Thymus (tissue), 11 donors: ENCODE results near the gene SERPINA1. TPM values are rescaled to one million over a fixed set of nuclear protein-coding genes. Genes with fewer than 3 reads are reported as not detected.
"Not testable (repeated sequence)": the region's sequence is repeated elsewhere in the genome, so short reads cannot be mapped to it uniquely, and the experiment has no call there.

Experiments used
- DNase-seq, 9 donors: peaks; one replicate each; pipeline ENCODE4 v3.0.0-alpha.2; 2013; ENCODE audit warnings: low spot score in 9 of 9, low read depth in 6 of 9, missing footprints in 1 of 9
- H3K27ac ChIP-seq, 2 donors: one replicate each; pipeline ENCODE4 v1.5.1; 2013; ENCODE audit warnings: control low read depth in 1 of 2, low read depth in 1 of 2, low read length in 1 of 2, mild to moderate bottlenecking in 1 of 2, moderate library complexity in 1 of 2
- H3K27me3 ChIP-seq, 2 donors: one replicate each; pipeline ENCODE4 v1.5.1; 2013; ENCODE audit warnings: low read length in 1 of 2; ENCODE audit not compliant: control insufficient read depth in 2 of 2, insufficient read depth in 1 of 2
- H3K36me3 ChIP-seq, 2 donors: one replicate each; pipeline ENCODE4 v1.5.1; 2013; ENCODE audit warnings: low read length in 1 of 2, mild to moderate bottlenecking in 1 of 2, moderate library complexity in 1 of 2; ENCODE audit not compliant: control insufficient read depth in 2 of 2, insufficient read depth in 2 of 2
- H3K4me1 ChIP-seq, 2 donors: one replicate each; pipeline ENCODE4 v1.5.1; 2013; ENCODE audit warnings: low read length in 2 of 2; ENCODE audit not compliant: control insufficient read depth in 2 of 2, insufficient read depth in 2 of 2
- H3K4me3 ChIP-seq, 2 donors: one replicate each; pipeline ENCODE4 v1.5.1; 2013; ENCODE audit warnings: low read length in 2 of 2, control low read depth in 1 of 2, mild to moderate bottlenecking in 1 of 2
- H3K9me3 ChIP-seq, 2 donors: one replicate each; pipeline ENCODE4 v1.5.1; 2013; ENCODE audit warnings: low read length in 1 of 2, mild to moderate bottlenecking in 1 of 2; ENCODE audit not compliant: control insufficient read depth in 2 of 2, insufficient read depth in 1 of 2
- WGBS: extraction: QIAGEN DNeasy Blood & Tissue Kit; methylation state at CpG from one replicate; pipeline ENCODE4 v1.1.7; 2013; 5-methylcytosine and 5-hydroxymethylcytosine counted together
- polyA plus RNA-seq: library from polyadenylated mRNA; stranded (reverse); fragments of 200-250 nt; gene quantifications from one replicate; pipeline ENCODE4 v1.2.3, GENCODE V29; 2013
- total RNA-seq: library from RNA; stranded (reverse); fragments of 120-200 nt; gene quantifications from one replicate; pipeline ENCODE4 v1.2.4, GENCODE V29; 2013
- donor health status: healthy.

Gene SERPINA1
- total and polyA plus RNA-seq, 2 donors, result 9.4 to 26.8 TPM

DNA sequence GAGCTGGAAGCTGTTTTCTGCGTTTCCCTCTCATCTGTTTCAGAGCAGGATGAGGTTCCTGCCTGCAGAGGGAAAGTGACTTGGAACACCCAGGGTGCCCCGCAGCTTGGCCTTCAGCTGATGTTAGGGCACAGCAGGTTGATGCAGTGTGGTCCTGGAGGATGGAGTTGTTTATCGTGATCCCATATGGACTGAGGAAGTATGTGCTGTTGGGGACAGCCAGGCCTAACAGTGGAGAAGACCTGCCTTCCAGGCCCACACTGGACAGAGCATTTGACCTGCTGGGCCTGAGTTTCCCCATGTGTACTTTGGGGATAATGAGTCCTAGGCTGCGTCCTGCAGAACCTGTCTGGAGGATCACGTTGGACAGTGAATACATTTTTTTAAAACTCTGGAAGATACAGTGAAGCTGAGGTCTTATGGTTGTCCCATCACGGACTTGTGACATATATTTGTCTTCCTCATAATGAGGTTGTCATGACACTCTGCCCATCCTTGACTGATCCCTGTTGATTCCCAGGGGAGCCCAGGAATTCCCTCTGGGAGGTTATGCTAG is 12.8 kb downstream of the SERPINA1 start:
- Histone ChIP-seq H3K36me3 (no peaks in the 10 kb centered on the region), H3K4me1 (no peaks in the 10 kb centered on the region), H3K27me3 (no peaks in the 10 kb centered on the region), H3K27ac (no peak overlapping the region), H3K4me3 (no peak overlapping the region), H3K9me3 (no peaks in the 10 kb centered on the region)
- whole genome bisulfite sequencing, result 87% methylated on average over 6 of the region's 6 CpGs
- DNase-seq, result no peak

DNA sequence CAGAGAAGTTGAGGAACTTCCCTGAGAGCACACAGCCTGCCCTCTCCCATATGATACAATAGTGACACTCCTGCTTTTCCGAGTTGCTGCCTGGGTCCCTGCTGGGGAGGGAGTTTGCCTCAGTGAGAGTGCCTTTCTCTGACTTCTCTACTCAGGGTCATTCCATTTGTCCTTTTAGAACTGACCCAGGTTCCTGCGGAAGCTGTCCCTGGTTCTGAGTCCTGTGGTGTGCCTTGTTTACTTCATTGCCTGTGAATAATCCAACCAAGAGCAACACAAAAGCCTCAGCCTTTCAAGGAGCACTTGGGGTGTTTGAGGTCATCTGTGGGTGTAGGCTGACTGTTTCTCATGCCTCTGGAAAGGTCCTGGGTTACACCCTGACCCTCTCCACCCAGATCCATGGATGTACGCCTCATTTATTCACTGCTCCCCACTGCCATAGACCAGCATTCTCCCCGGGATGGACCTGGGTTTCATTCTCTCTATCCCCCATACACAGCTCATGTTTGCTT is 13.6 kb downstream of the SERPINA1 start:
- no peak for DNase-seq
- no peaks in the 10 kb centered on the region for H3K4me1 ChIP-seq
- WGBS, result 85% methylated on average over 4 of the region's 4 CpGs
- H3K36me3 ChIP-seq, result no peaks in the 10 kb centered on the region
- no peak overlapping the region for H3K4me3 ChIP-seq
- no peaks in the 10 kb centered on the region for H3K9me3 ChIP-seq
- H3K27ac ChIP-seq, result no peak overlapping the region
- H3K27me3 ChIP-seq, result no peaks in the 10 kb centered on the region

DNA sequence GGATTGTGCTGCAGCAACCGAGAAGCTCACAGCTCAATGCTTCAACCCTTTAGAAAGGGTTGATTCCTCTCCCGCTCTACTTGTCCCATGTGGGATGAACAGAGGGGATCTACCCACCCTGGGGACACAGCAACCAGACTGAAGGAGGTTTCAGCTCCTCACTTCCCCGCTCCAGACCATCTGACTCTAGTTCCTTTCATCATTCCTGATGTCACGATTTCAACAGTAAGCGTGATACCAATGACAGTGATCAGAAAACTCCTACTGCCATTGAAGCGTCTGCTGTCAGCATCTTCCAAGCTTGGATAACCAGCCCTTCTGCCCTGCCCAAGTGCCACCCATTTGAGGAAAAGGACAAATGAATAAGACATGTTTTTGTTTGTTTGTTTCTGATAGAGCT is 14.3 kb downstream of the SERPINA1 start:
- no peaks in the 10 kb centered on the region for H3K27me3 ChIP-seq
- H3K4me1 ChIP-seq, result no peaks in the 10 kb centered on the region
- no peak overlapping the region for H3K4me3 ChIP-seq
- no peak overlapping the region for H3K27ac ChIP-seq
- no peaks in the 10 kb centered on the region for H3K9me3 ChIP-seq
- no peak for DNase-seq
- H3K36me3 ChIP-seq, result no peaks in the 10 kb centered on the region
- 90% methylated on average over 6 of the region's 6 CpGs for WGBS

DNA sequence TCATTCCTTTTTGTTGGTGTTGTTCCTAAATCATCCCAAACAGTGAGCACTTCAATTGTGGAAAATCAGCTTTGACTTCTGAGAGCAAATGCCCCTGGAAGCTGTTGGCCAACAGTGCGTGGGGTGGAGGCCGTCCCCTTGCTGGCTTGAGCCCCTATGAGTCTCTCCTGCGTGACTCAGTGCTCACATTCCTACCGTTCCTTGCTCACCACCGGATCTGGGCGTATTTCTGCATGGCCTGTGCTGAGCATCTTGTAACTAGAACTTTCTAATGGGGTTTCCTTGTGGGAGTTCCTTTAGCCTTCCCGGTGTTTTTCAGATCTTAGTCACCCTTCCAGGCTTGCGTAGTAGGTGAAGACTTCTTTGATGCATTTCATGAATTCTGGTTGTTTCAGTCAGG is 14.7 kb downstream of the SERPINA1 start:
- H3K4me3 ChIP-seq, result no peak overlapping the region
- no peak overlapping the region for H3K27ac ChIP-seq
- WGBS, result 88% methylated on average over 8 of the region's 8 CpGs
- H3K27me3 ChIP-seq, result no peaks in the 10 kb centered on the region
- DNase-seq, result no peak
- no peaks in the 10 kb centered on the region for H3K4me1 ChIP-seq
- no peaks in the 10 kb centered on the region for H3K9me3 ChIP-seq
- H3K36me3 ChIP-seq, result no peaks in the 10 kb centered on the region

DNA sequence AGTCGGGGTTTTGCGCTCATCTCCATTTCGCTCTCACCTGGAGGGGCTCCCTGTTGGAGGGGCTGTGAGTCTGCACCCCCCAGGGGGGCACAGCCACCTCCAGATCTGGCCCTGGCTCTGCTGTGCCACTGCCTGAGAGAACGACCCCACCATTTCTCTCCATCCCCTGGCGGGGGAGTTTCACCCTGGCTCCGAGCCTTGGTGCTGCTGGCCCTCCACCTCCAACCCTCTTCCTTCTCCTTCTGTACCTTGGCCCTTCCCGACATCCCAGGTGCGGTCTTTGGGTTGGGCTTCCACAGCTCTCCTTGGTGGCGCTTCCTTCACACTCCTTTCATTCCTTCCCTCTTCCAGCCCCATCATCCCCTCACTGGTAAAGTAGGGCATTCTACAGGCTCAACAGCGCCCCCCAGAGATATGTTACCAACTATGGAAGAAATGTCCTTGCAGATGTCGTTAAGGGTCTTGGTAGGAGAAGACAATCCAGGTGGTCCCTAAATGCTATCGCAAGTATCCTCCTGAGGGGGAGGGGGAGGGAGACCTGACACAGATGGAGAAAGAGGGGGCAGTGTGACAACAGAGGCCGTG is 16.3 kb downstream of the SERPINA1 start:
- no peaks in the 10 kb centered on the region for H3K9me3 ChIP-seq
- H3K4me3 ChIP-seq, result no peak overlapping the region
- no peaks in the 10 kb centered on the region for H3K4me1 ChIP-seq
- H3K27ac ChIP-seq, result no peak overlapping the region
- H3K27me3 ChIP-seq, result no peaks in the 10 kb centered on the region
- DNase-seq, result no peak
- no peaks in the 10 kb centered on the region for H3K36me3 ChIP-seq
- WGBS, result 83% methylated on average over 13 of the region's 13 CpGs

DNA sequence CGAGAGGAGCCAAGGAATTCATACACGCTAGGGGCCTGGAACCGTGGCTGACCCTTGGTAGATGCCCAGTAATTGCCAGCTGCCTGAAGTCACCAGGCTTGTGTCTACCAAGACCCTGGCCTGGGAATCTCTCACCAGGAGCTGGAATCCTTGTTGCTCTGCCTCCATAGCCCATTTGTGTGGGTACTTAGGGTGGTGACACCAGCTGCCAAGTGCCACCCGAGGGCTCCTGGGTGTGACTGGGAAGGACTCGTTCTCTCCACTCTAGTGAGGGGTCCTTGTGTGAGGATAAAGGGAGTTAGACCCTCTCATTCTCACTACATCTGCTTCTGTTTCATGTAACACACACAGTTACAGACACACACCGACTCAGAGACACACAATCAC is 17.9 kb downstream of the SERPINA1 start:
- WGBS, result 90% methylated on average over 6 of the region's 6 CpGs
- DNase-seq, result no peak
- H3K4me1 ChIP-seq, result no peaks in the 10 kb centered on the region

DNA sequence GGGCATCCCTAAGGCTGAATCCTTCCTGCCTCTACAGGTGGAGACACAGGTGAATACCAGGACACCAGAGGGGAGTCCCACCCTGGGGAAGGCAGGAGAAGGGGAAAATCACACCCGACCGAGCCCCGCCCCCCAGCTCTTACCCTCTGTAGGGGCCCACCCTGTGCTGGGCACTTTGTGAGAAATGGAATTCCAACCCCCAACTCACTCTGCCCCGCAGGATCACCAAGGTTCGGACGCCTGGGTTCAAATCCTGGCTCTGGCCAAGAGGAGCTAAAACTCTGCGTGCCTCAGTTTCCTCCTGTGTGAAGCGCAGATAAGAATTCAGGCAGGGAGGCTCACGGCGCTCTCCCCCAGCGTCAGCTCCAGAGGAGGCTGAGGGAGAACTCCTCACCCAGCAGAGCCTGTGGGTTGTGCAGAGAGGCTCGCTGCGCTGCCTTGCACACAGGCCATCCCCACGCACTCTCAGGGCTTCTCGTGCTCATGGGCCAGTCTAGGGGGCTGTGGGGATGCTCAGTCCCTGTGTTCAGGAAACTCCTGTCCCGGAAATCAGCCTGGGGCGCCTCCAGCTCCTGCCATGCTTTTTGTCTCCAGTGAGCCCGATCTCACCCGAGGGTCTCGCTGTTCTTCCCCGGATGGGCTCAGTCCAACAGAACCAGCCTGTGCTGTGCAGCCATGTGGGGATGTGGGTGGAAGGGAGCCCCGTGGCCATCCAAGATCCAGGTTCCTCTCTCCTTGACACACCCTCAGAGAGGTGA is 18.5 kb downstream of the SERPINA1 start:
- not testable (repeated sequence) for H3K4me1 ChIP-seq, H3K27me3 ChIP-seq, DNase-seq, H3K4me3 ChIP-seq, H3K36me3 ChIP-seq, H3K27ac ChIP-seq, H3K9me3 ChIP-seq
- 88% methylated on average over 20 of the region's 22 CpGs for WGBS

More for the DNA sequence above, 17.9 kb downstream of the SERPINA1 start:
- H3K4me3 ChIP-seq, result no peak overlapping the region
- no peaks in the 10 kb centered on the region for H3K36me3 ChIP-seq
- H3K27me3 ChIP-seq, result no peaks in the 10 kb centered on the region
- H3K27ac ChIP-seq, result no peak overlapping the region
- no peaks in the 10 kb centered on the region for H3K9me3 ChIP-seq

DNA sequence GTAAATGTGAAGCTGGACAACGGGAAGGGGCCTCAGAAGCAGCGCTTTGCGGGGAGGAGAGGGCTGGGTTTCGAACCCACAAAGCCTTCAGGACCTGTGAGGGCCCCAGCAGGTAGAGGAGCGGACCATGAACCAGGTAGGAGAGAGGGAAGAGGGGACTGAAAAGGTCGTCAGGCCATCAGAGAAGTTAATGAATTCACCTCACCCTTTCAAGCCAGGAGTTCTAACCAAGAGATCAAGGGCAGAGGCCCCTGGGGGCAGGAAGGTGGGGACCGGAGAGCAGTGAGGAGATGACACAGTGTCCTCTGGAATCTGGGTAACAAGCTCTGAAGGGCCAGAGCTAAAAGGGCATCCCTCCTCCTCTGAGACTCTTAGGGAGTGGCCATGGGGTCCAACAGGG is 19.4 kb downstream of the SERPINA1 start:
- Histone ChIP-seq H3K27me3 (no peaks in the 10 kb centered on the region), H3K36me3 (no peaks in the 10 kb centered on the region), H3K4me1 (no peaks in the 10 kb centered on the region), H3K27ac (no peak overlapping the region), H3K4me3 (no peak overlapping the region), H3K9me3 (no peaks in the 10 kb centered on the region)
- DNase-seq, result no peak
- 87% methylated on average over 7 of the region's 7 CpGs for WGBS

DNA sequence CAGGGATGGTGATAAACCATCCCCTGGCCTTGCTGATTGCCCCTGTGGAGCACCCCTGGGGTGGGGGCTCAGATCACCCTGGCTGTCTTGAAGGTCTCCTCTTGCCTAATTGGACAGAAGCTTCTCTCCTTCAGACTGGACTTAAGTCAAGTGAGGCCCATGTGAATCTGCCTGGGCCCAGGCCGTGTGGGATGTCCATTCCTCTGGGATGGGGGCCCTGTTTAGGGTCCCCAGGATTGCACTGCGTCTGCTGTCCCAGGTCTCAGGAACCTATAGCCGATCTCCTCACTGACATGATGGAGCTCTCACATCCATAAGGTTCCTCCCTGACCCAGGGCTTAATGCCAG is 20.2 kb downstream of the SERPINA1 start:
- no peak for DNase-seq
- Histone ChIP-seq H3K27me3 (no peaks in the 10 kb centered on the region), H3K4me3 (no peak overlapping the region), H3K36me3 (no peaks in the 10 kb centered on the region), H3K9me3 (no peaks in the 10 kb centered on the region), H3K4me1 (no peaks in the 10 kb centered on the region), H3K27ac (no peak overlapping the region)
- 94% methylated on average over 3 of the region's 3 CpGs for WGBS
